PC-9 (cell line): ENCODE results near the gene PHLDA1.

ENCODE experiments used
- EZH2 ChIP-seq: fragments of 200-600 bp; sonication (generic); IDR thresholded peaks from 2 replicates; pipeline ENCODE4 v1.8.0; 2017; ENCODE audit warnings: antibody characterized with exemption, low read depth
- TF ChIP-seq, protein P1 (sequence below): fragments of 200-600 bp; sonication (generic); conservative IDR thresholded peaks from 2 replicates; pipeline ENCODE4 v1.6.1; 2017; ENCODE audit warnings: mixed run types, antibody characterized with exemption, mild to moderate bottlenecking, moderate library complexity

DNA sequence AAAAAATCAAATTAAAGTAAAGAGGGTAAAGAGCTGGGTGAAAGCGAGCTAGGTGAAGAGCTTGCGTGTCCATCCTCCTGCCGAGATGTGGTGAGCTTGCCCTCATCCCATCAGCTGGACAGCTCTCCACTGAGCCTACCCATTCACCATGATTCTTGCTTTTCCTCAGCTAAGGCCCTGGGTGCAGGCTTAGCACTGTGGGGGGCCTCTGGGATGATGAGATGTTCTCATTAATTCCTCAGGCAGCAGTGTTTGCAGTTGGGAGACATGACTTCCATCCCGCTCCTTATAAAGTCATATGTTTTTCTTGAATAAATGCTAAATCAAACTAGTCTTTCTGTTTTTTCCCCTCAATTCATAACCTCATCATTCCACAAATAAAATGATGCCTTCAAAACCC is 18.0 kb downstream of the PHLDA1 start:
- TF ChIP-seq, protein P1, sequence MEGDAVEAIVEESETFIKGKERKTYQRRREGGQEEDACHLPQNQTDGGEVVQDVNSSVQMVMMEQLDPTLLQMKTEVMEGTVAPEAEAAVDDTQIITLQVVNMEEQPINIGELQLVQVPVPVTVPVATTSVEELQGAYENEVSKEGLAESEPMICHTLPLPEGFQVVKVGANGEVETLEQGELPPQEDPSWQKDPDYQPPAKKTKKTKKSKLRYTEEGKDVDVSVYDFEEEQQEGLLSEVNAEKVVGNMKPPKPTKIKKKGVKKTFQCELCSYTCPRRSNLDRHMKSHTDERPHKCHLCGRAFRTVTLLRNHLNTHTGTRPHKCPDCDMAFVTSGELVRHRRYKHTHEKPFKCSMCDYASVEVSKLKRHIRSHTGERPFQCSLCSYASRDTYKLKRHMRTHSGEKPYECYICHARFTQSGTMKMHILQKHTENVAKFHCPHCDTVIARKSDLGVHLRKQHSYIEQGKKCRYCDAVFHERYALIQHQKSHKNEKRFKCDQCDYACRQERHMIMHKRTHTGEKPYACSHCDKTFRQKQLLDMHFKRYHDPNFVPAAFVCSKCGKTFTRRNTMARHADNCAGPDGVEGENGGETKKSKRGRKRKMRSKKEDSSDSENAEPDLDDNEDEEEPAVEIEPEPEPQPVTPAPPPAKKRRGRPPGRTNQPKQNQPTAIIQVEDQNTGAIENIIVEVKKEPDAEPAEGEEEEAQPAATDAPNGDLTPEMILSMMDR, result no peak
- TF ChIP-seq EZH2, result no peak
